AML-193 (cell line): ENCODE results near the gene BICC1.
A peak's percentile ranks its signal among the peaks of the same experiment; 100 is the strongest.
"Not testable (repeated sequence)": the region's sequence is repeated elsewhere in the genome, so short reads cannot be mapped to it uniquely, and the experiment has no call there.

Experiments used
- DNase-seq, 2 experiments: peaks; one replicate each; lab custom pipeline; 2025; lab: John Stamatoyannopoulos, UW

Gene BICC1

GRCh38 chr10:58567652-58568051 lies 55.0 kb downstream of the BICC1 start:
- DNase-seq: no peak

DNA sequence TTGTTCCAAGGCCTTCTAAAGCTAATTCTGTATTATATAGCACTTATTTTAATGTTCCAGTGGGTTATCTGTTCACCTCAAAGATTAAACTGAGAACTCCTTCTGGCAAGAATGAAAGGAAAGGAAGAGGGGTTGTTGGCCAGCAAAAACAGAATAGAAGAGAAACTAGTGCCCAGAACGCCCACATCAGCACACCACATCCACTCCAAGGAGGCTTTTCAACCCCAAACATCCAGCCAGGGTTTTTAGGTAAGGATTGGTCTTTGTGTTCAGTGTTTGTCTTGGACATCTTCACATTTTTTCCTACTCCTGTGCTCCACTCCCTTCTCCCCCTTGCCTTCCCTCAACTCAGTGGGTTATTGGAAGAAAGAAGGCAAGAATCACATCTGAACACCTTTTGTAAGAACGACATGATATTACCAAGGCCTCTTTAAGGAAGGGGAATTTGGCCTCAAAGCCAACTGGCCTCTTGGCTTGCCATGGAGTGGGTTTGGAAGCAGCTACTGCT lies 55.8 kb downstream of the BICC1 start:
- no peak for DNase-seq

- no peak for DNase-seq
These were observed 57.6 kb downstream of the BICC1 start for GRCh38 chr10:58570307-58570723.

DNA sequence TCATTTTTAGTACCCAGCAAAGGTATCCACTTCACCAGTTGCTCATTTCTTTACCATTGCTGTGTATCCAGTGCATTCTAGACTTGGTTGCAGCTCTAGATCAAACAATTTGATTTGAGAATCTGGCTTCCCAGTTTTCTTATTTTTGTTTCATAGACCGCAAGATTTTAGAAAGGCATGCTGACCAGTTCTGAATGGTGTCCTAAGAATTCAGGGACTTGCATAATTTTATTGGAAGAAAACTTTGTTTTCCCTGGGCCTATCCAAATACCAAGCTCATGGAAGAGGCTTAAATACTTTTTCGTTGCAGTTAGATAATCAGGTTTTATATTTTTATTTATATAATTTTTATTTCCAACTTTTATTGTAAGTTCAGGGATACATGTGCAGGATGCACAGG lies 58.3 kb downstream of the BICC1 start:
- no peak for DNase-seq

- DNase-seq: no peak
These were observed 60.5 kb downstream of the BICC1 start for GRCh38 chr10:58573144-58573543.

DNA sequence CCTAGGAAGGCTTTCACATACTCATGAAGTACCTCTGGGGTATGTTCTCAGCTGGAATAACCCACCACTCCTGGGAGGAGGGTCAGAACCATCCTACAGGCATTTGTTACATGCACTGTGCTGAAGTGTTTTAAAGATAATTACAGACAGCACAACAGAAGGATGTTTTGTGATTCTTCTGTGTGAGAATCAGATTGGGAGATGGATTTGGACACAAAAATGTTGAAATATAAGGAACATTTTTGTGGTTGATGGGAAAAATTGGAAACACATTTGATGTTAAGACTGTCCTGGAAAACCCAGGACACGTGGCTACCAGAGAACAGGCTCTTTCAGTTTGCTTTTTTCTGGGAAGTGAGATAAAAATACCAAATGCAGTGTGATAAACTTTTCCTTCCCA lies 61.4 kb downstream of the BICC1 start:
- no peak for DNase-seq

DNA sequence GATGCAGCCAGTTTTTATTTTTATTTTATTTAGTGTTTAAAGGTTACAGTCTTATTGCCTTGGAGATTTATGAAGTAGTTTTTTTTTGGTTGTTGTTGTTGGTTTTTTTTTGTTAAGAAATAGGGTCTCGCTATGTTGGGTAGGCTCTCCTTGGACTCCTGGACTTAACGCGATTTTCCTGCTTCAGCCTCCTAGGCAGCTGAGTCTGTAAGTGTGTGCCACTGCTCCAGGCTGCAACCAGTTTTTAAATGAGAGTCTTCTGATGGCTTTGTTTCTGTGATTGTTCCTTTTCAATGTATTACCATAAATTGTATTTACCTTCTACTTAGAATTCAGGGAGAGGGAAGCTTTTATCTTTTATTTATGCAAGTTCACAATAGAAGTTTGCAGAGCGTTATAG lies 62.8 kb downstream of the BICC1 start:
- no peak for DNase-seq

GRCh38 chr10:58576751-58577436 lies 64.2 kb downstream of the BICC1 start:
- no peak for DNase-seq

GRCh38 chr10:58577437-58577777 lies 64.7 kb downstream of the BICC1 start:
- DNase-seq: peak; percentile 91 to 96

DNA sequence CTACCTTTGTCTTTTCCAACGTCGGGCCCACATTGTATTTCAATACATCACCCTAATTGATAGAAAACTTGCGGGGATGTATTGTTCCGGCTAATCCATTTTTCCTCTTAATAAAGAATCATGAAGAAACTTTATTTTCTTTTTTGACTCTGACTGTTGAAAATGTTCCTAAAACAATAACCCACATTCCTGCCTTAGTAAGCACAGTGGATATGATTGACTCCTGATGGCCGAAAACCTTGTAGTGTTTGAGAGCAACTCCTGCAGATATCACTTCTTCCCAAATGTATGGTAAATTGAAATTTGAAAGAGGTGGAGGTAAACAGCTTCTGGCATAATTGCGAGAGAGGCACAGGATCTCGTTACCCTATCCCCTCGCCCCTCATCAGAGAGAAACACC lies 65.7 kb downstream of the BICC1 start:
- DNase-seq: no peak

DNA sequence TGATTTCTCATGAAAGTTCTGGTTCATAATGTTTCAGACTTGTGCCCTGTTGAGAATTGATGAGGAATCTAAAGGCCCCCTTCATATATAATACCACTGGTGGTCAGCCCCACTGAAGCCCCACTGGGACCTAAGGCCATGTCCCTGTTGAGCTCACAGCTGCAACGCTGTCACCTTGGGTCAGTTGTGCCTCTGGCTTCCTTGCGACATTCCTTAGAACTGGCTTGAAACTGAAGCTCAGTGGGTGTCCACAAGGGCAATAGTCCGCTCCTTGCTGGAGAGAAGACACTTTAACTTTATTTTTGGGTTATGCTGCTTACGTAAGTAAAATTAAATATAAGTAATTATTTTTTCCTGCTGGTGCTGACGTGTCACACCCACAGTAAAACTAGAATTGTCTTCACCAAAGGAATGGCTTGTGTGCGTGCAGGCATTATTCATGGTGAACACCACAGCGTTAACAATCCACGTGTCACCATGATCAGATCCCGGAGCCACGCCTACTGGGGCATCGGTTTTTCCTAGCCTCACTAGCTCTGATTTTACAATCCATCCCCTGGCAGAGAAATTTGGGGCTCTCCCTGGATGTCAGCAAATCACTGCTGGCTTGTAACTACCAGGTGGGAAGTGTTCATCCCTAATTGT lies 66.5 kb downstream of the BICC1 start:
- no peak for DNase-seq

DNA sequence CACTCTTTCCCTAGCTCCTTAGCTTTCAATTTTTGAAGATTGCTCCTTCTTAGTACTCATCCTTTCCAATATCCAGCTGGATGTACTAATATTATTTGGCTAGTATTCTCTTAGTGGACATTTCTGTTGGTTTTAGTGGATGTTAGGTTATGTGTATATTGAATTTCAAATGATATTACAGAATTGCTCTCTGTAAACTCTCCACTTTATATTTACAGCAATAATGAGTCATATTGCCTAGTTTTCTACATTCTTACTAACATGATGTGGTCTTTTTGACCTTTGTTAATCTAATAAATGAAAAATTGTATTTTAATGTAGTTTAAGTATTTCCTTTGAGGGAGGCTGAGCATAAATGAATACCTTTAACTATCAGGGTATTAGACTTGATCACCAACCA lies 69.4 kb downstream of the BICC1 start:
- DNase-seq: no peak

GRCh38 chr10:58585435-58585834 lies 72.8 kb downstream of the BICC1 start:
- DNase-seq: no peak

GRCh38 chr10:58586282-58587245 lies 73.9 kb downstream of the BICC1 start:
- no peak for DNase-seq

GRCh38 chr10:58587676-58588075 lies 75.0 kb downstream of the BICC1 start:
- no peak for DNase-seq

- no peak for DNase-seq
These were observed 76.1 kb downstream of the BICC1 start for GRCh38 chr10:58588673-58589265.

- no peak for DNase-seq
These were observed 77.6 kb downstream of the BICC1 start for GRCh38 chr10:58590152-58590840.

DNA sequence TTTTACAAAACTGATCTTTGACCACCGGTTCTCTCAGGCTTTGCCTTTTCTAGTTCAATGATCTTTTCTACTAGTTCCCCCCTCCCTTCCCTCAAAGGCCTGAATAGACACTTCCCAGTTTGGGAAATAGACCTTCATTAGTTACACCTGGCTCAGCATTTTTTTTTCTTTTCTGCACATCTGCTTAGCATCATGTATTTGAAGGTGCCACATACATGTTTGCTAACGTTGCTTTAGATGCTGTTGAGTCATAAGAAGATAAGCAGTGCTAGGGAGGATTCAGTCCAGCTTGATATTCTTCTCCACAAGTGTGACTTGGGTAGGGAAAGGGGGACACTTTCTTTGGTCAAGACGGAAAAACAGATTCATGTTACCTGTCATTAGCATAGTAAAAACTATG lies 78.3 kb downstream of the BICC1 start:
- DNase-seq: no peak

- DNase-seq: no peak
These were observed 80.3 kb downstream of the BICC1 start for GRCh38 chr10:58593008-58593407.

- not testable (repeated sequence) for DNase-seq
These were observed 84.5 kb downstream of the BICC1 start for GRCh38 chr10:58597211-58597610.

GRCh38 chr10:58599927-58600553 lies 87.4 kb downstream of the BICC1 start:
- DNase-seq: no peak
